GM12878 (cell line): ENCODE measurements around the gene PREX1. TPM values are rescaled to one million over a fixed set of nuclear protein-coding genes. Genes with fewer than 3 reads are reported as not detected.

ENCODE experiments used
- ATAC-seq: fragments of 200-7000 bp; cut with Tn5 transposase; 3 replicates; pipeline ENCODE4 v1.9.1; 2020; ENCODE audit warnings: mild to moderate bottlenecking, moderate library complexity
- BruUV-seq: library from RNA; stranded (reverse); fragments of 400-500 nt; replicated peaks from 2 replicates; lab custom pipeline; 2021; lab: Mats Ljungman, UMichigan
- CTCF ChIA-PET: fragments of 300-600 bp; sonication (Branson Sonifier 250); formaldehyde crosslinking; extraction: SDS; loops from one replicate; lab custom pipeline; 2021; ENCODE audit warnings: inconsistent platforms; lab: Yijun Ruan, JAX
- POLR2A ChIA-PET: fragments of 350-600 bp; formaldehyde crosslinking; extraction: SDS; loops from one replicate; lab custom pipeline; 2021; ENCODE audit warnings: inconsistent platforms; lab: Charles Lee
- RAD21 ChIA-PET: fragments of 300-600 bp; sonication (Branson Sonifier 250); formaldehyde crosslinking; loops from one replicate; lab custom pipeline; 2023; ENCODE audit warnings: antibody characterized with exemption; ENCODE audit not compliant: unreplicated experiment; lab: Charles Lee
- SMC1A ChIA-PET: fragments of 300-600 bp; sonication (Branson Sonifier 250); formaldehyde crosslinking; loops from one replicate; lab custom pipeline; 2023; ENCODE audit not compliant: unreplicated experiment, uncharacterized antibody; lab: Charles Lee
- DNase-seq: peaks from one replicate; pipeline ENCODE4 v3.0.0-alpha.2; 2011; ENCODE audit warnings: low read depth, low spot score
- FAIRE-seq: peaks from 3 replicates; lab custom pipeline; 2011; peaks lifted over from hg19 to GRCh38; lab: Jason Lieb, UNC
- H2AFZ ChIP-seq: 2 replicates; pipeline ENCODE4 v1.6.0; 2011; ENCODE audit warnings: low read depth, low read length, control low read depth; ENCODE audit not compliant: control insufficient read depth
- H3K27ac ChIP-seq: 2 replicates; pipeline ENCODE4 v1.5.1; 2011; ENCODE audit warnings: control low read depth; ENCODE audit not compliant: control insufficient read depth, insufficient read depth
- H3K27me3 ChIP-seq, 2 experiments: replicated peaks in 1 of 2; 2 replicates each; pipeline versions ENCODE4 v1.6.0 to v1.6.1; 2011; ENCODE audit warnings: low read length in 1 of 2; ENCODE audit not compliant: control insufficient read depth in 2 of 2, insufficient read depth in 2 of 2
- H3K36me3 ChIP-seq, 2 experiments: 2 replicates each; pipeline ENCODE4 v1.5.1; 2011; ENCODE audit warnings: low read length in 1 of 2; ENCODE audit not compliant: control insufficient read depth in 2 of 2, insufficient read depth in 2 of 2
- H3K4me1 ChIP-seq: 2 replicates; pipeline ENCODE4 v1.6.1; 2011; ENCODE audit warnings: mild to moderate bottlenecking, low read length, moderate library complexity, mixed read lengths; ENCODE audit not compliant: control insufficient read depth, insufficient read depth
- H3K4me2 ChIP-seq: 2 replicates; pipeline ENCODE4 v1.6.0; 2011; ENCODE audit warnings: control low read depth; ENCODE audit not compliant: control insufficient read depth, insufficient read depth
- H3K4me3 ChIP-seq: fragments of 200-600 bp; sonication (generic); 2 replicates; pipeline ENCODE4 v1.5.1; 2016
- H3K79me2 ChIP-seq: 2 replicates; pipeline ENCODE4 v1.6.0; 2011; ENCODE audit warnings: low read length; ENCODE audit not compliant: control insufficient read depth, insufficient read depth
- H3K9ac ChIP-seq: 2 replicates; pipeline ENCODE4 v1.8.0; 2011; ENCODE audit warnings: low read length, control low read depth, mixed read lengths; ENCODE audit not compliant: control insufficient read depth, insufficient read depth
- H3K9me3 ChIP-seq: replicated peaks from 3 replicates; pipeline ENCODE4 v1.5.1; 2011; ENCODE audit warnings: mild to moderate bottlenecking, low read length; ENCODE audit not compliant: control insufficient read depth, insufficient read depth
- H4K20me1 ChIP-seq: 2 replicates; pipeline ENCODE4 v1.6.0; 2011; ENCODE audit not compliant: control insufficient read depth, insufficient read depth
- ETV6 ChIP-seq, 2 experiments: fragments of 450-650 bp in 1 of 2; IDR thresholded peaks in 1 of 2; conservative IDR thresholded peaks in 1 of 2; 2 replicates each; pipeline ENCODE4 v1.6.1; 2014; ENCODE audit warnings: antibody characterized with exemption in 1 of 2, borderline replicate concordance in 1 of 2, low read depth in 1 of 2, mild to moderate bottlenecking in 1 of 2, moderate library complexity in 1 of 2
- FOXM1 ChIP-seq: IDR thresholded peaks from 2 replicates; pipeline ENCODE4 v1.6.1; 2012; ENCODE audit warnings: low read depth, mild to moderate bottlenecking, inconsistent platforms, low read length, moderate library complexity
- HCFC1 ChIP-seq: fragments of 150-350 bp; IDR thresholded peaks from 2 replicates; pipeline ENCODE4 v1.6.1; 2014; ENCODE audit warnings: low read length
- HDAC6 ChIP-seq: fragments of 200-600 bp; sonication (generic); IDR thresholded peaks from one replicate; pipeline ENCODE4 v1.8.0; 2017; ENCODE audit warnings: antibody characterized with exemption; ENCODE audit not compliant: unreplicated experiment
- KDM1A ChIP-seq: fragments of 200-600 bp; sonication (generic); IDR thresholded peaks from 2 replicates; pipeline ENCODE4 v1.6.1; 2016; ENCODE audit warnings: borderline replicate concordance
- NRF1 ChIP-seq: conservative IDR thresholded peaks from 2 replicates; pipeline ENCODE4 v1.6.1; 2011; ENCODE audit warnings: mild to moderate bottlenecking, low read depth, low read length, improper control_type of control experiment
- POLR2A ChIP-seq: IDR thresholded peaks from 2 replicates; pipeline ENCODE4 v1.6.1; 2011; ENCODE audit warnings: low read depth, mild to moderate bottlenecking, low read length
- POLR2AphosphoS5 ChIP-seq: IDR thresholded peaks from 2 replicates; pipeline ENCODE4 v1.6.1; 2011; ENCODE audit warnings: mild to moderate bottlenecking, low read length, inconsistent platforms
- RB1 ChIP-seq: fragments of 450-650 bp; formaldehyde crosslinking; IDR thresholded peaks from 2 replicates; pipeline ENCODE4 v1.6.1; 2017; ENCODE audit warnings: mild to moderate bottlenecking, borderline replicate concordance
- SREBF2 ChIP-seq: IDR thresholded peaks from 2 replicates; pipeline ENCODE4 v1.6.1; 2012; ENCODE audit warnings: mild to moderate bottlenecking, low read length
- STAT1 ChIP-seq: fragments of 450-650 bp; conservative IDR thresholded peaks from 2 replicates; pipeline ENCODE4 v1.6.1; 2014; ENCODE audit warnings: antibody characterized with exemption, mild to moderate bottlenecking
- SUZ12 ChIP-seq: fragments of 200-600 bp; sonication (generic); IDR thresholded peaks from one replicate; pipeline ENCODE4 v1.6.1; 2018; ENCODE audit warnings: antibody characterized with exemption, mild to moderate bottlenecking; ENCODE audit not compliant: unreplicated experiment
- TBL1XR1 ChIP-seq: IDR thresholded peaks from 2 replicates; pipeline ENCODE4 v1.6.1; 2012; ENCODE audit warnings: low read depth, low read length, improper control_type of control experiment
- TCF7 ChIP-seq: IDR thresholded peaks from 2 replicates; pipeline ENCODE4 v1.6.1; 2014; ENCODE audit warnings: antibody characterized with exemption, borderline replicate concordance
- WRNIP1 ChIP-seq: IDR thresholded peaks from 2 replicates; pipeline ENCODE4 v1.6.1; 2011; ENCODE audit warnings: low read depth, low read length, improper control_type of control experiment, borderline replicate concordance
- ZNF207 ChIP-seq: fragments of 450-650 bp; IDR thresholded peaks from 2 replicates; pipeline ENCODE4 v1.6.1; 2014; ENCODE audit warnings: antibody characterized with exemption, mild to moderate bottlenecking, borderline replicate concordance
- ZNF217 ChIP-seq: fragments of 450-650 bp; IDR thresholded peaks from 2 replicates; pipeline ENCODE4 v1.6.1; 2017; ENCODE audit warnings: antibody characterized with exemption, mild to moderate bottlenecking
- ZNF384 ChIP-seq: IDR thresholded peaks from 2 replicates; pipeline ENCODE4 v1.6.1; 2012; ENCODE audit warnings: low read depth, mild to moderate bottlenecking, low read length, improper control_type of control experiment, borderline replicate concordance
- WGBS: methylation state at CpG from one replicate; pipeline ENCODE4 v1.1.6; 2016; ENCODE audit warnings: low lambda C conversion rate; ENCODE audit not compliant: insufficient replicate concordance, insufficient coverage; ENCODE audit errors: missing lambda C conversion rate; 5-methylcytosine and 5-hydroxymethylcytosine counted together
- in situ Hi-C: fragments of 300-500 bp; cut with MboI; formaldehyde crosslinking; loops from 9 replicates; pipeline ENCODE4 v1.14.3; 2018; ENCODE audit warnings: mixed read lengths
- intact Hi-C: fragments of 100-400 bp; cut with micrococcal nuclease; formaldehyde crosslinking; loops from one replicate; pipeline ENCODE4 v1.14.2; 2022; ENCODE audit not compliant: unreplicated experiment
- polyA plus RNA-seq, 11 experiments: library from polyadenylated mRNA; depleted of rRNA in 4 of 11; unstranded in 6 of 11; stranded (reverse) in 5 of 11; fragments of >200 nt; fragmentation: Nextera tagmentation in 4 of 11; fragmentation: Illumina TruSeq in 1 of 11; extraction: Ambion mirVana in 4 of 11; extraction: Trizol in 1 of 11; gene quantifications; 1 replicate in 1 of 11; 2 replicates in 10 of 11; pipeline versions ENCODE4 v1.2.1 to v1.2.3, GENCODE V29; 2011 to 2016; ENCODE audit warnings: inconsistent platforms in 2 of 11, missing spikeins in 2 of 11, low read depth in 1 of 11
- total RNA-seq, 4 experiments: library from RNA; depleted of rRNA in 3 of 4; stranded (reverse); fragments of >200 nt in 3 of 4; fragmentation: Illumina TruSeq in 1 of 4; extraction: Trizol in 1 of 4; gene quantifications; 2 replicates each; pipeline versions ENCODE4 v1.2.1 to v1.2.3, GENCODE V29; 2013 to 2021
- TF ChIP-seq, protein P1 (sequence below): IDR thresholded peaks from 2 replicates; pipeline ENCODE4 v1.6.1; 2011; ENCODE audit warnings: low read depth, mild to moderate bottlenecking, low read length, moderate library complexity, borderline replicate concordance; ENCODE audit errors: extremely low read depth
- TF ChIP-seq, protein P2 (sequence below): IDR thresholded peaks from 2 replicates; pipeline ENCODE4 v1.6.1; 2012; ENCODE audit warnings: improper control_type of control experiment, low read depth, low read length; ENCODE audit not compliant: insufficient replicate concordance

The PREX1 gene
- total and polyA plus RNA-seq, 10 of the 15 experiments (the other 5 are each of a cell fraction or from before 2014, with no cell fraction given) = 2.6 to 114 (median 38.9) TPM

- Histone ChIP-seq H3K9ac (no peak overlapping the region), H3K27me3 (no peaks in the 10 kb centered on the region), H3K9me3 (no peaks in the 10 kb centered on the region), H3K27ac (no peak overlapping the region), H4K20me1 (no peaks in the 10 kb centered on the region; the same call in 1 of the 2 replicates), H3K79me2 (no peaks in the 10 kb centered on the region), H3K36me3 (peaks cover 29 to 38% of the 10 kb centered on the region in 2 experiments), H3K4me1 (no peaks in the 10 kb centered on the region), H2AFZ (no peak overlapping the region), H3K4me2 (no peak overlapping the region), H3K4me3 (no peak overlapping the region)
- in situ Hi-C loops (no loop called here), intact Hi-C loops (no loop called here)
- TF ChIP-seq, protein P1, sequence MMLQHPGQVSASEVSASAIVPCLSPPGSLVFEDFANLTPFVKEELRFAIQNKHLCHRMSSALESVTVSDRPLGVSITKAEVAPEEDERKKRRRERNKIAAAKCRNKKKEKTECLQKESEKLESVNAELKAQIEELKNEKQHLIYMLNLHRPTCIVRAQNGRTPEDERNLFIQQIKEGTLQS = no peak
- TF ChIP-seq KDM1A = no peak
- TF ChIP-seq HCFC1 = no peak
- TF ChIP-seq POLR2AphosphoS5 = no peak
- TF ChIP-seq ZNF207 = no peak
- no peak for TF ChIP-seq ZNF217
- TF ChIP-seq TCF7 = no peak
- TF ChIP-seq SUZ12 = no peak
- TF ChIP-seq POLR2A = no peak
- TF ChIP-seq TBL1XR1 = no peak
- no peak for TF ChIP-seq NRF1
- no peak for TF ChIP-seq ETV6 (conservative IDR thresholded peaks at IDR 0.05 in 1 of 2, IDR thresholded peaks at IDR 0.05 in 1 of 2; ENCODE audit: borderline replicate concordance in 1 of 2, low read depth in 1 of 2)
- TF ChIP-seq STAT1 = no peak
- TF ChIP-seq SREBF2 = no peak
- TF ChIP-seq WRNIP1 = no peak
- TF ChIP-seq, protein P2, sequence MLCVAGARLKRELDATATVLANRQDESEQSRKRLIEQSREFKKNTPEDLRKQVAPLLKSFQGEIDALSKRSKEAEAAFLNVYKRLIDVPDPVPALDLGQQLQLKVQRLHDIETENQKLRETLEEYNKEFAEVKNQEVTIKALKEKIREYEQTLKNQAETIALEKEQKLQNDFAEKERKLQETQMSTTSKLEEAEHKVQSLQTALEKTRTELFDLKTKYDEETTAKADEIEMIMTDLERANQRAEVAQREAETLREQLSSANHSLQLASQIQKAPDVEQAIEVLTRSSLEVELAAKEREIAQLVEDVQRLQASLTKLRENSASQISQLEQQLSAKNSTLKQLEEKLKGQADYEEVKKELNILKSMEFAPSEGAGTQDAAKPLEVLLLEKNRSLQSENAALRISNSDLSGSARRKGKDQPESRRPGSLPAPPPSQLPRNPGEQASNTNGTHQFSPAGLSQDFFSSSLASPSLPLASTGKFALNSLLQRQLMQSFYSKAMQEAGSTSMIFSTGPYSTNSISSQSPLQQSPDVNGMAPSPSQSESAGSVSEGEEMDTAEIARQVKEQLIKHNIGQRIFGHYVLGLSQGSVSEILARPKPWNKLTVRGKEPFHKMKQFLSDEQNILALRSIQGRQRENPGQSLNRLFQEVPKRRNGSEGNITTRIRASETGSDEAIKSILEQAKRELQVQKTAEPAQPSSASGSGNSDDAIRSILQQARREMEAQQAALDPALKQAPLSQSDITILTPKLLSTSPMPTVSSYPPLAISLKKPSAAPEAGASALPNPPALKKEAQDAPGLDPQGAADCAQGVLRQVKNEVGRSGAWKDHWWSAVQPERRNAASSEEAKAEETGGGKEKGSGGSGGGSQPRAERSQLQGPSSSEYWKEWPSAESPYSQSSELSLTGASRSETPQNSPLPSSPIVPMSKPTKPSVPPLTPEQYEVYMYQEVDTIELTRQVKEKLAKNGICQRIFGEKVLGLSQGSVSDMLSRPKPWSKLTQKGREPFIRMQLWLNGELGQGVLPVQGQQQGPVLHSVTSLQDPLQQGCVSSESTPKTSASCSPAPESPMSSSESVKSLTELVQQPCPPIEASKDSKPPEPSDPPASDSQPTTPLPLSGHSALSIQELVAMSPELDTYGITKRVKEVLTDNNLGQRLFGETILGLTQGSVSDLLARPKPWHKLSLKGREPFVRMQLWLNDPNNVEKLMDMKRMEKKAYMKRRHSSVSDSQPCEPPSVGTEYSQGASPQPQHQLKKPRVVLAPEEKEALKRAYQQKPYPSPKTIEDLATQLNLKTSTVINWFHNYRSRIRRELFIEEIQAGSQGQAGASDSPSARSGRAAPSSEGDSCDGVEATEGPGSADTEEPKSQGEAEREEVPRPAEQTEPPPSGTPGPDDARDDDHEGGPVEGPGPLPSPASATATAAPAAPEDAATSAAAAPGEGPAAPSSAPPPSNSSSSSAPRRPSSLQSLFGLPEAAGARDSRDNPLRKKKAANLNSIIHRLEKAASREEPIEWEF = no peak
- TF ChIP-seq RB1 = no peak
- no peak for TF ChIP-seq FOXM1
- TF ChIP-seq HDAC6 = no peak
- no peak for TF ChIP-seq ZNF384
- BruUV-seq = no TSS peak
- RAD21 ChIA-PET = no interaction called here
- WGBS = 85% methylated on average over 8 of the region's 9 CpGs
- SMC1A ChIA-PET = interaction anchor here (0.9 kb wide), 1 partner anchor 13 kb away, joined by 4 read pairs; no protein-coding TSS in a partner anchor
- ATAC-seq (no peak), DNase-seq (no peak), FAIRE-seq (no peak)
- POLR2A ChIA-PET = no interaction called here
- CTCF ChIA-PET = no interaction called here
Measured at GRCh38 chr20:48633620-48634257, 194.1 kb downstream of the PREX1 start.
